A549 (cell line): ENCODE data around the gene PCBP4. TPM values are rescaled to one million over a fixed set of nuclear protein-coding genes. Genes with fewer than 3 reads are reported as not detected.

ENCODE experiments used
- ATAC-seq, 2 experiments: fragments of 200-7000 bp in 1 of 2; fragments of >200 bp in 1 of 2; cut with Nextera tagmentation in 1 of 2; cut with Tn5 transposase in 1 of 2; 3 replicates each; pipeline versions ENCODE4 v1.8.0 to v1.9.1; 2018 to 2020; ENCODE audit warnings: mild to moderate bottlenecking in 1 of 2, moderate library complexity in 1 of 2
- CTCF ChIA-PET: fragments of 300-600 bp; sonication (Branson Sonifier 250); formaldehyde crosslinking; extraction: SDS; loops from one replicate; lab custom pipeline; 2021; ENCODE audit warnings: antibody characterized with exemption, inconsistent platforms; lab: Yijun Ruan, JAX
- POLR2A ChIA-PET: fragments of 350-600 bp; formaldehyde crosslinking; extraction: SDS; loops from one replicate; lab custom pipeline; 2021; ENCODE audit warnings: antibody characterized with exemption, inconsistent platforms; lab: Yijun Ruan, JAX
- DNase-seq, 2 experiments: peaks; one replicate each; pipeline versions ENCODE4 v3.0.0 to v3.0.0-alpha.2; 2011 to 2016; ENCODE audit warnings: low read depth in 1 of 2, low spot score in 1 of 2
- FAIRE-seq: peaks from 2 replicates; lab custom pipeline; 2011; peaks lifted over from hg19 to GRCh38; lab: Jason Lieb, UNC
- H3K27ac ChIP-seq, 2 experiments: fragments of >200 bp; sonication (Bioruptor Twin); formaldehyde crosslinking; 3 replicates each; pipeline ENCODE4 v1.5.1; 2016 to 2017
- H3K4me1 ChIP-seq: fragments of >200 bp; sonication (Bioruptor Twin); formaldehyde crosslinking; 3 replicates; pipeline ENCODE4 v1.6.1; 2016
- H3K4me2 ChIP-seq: fragments of >200 bp; sonication (Bioruptor Twin); formaldehyde crosslinking; 3 replicates; pipeline ENCODE4 v1.6.1; 2016
- H3K4me3 ChIP-seq: fragments of >200 bp; sonication (Bioruptor Twin); formaldehyde crosslinking; 3 replicates; pipeline ENCODE4 v1.5.1; 2016
- H3K9me3 ChIP-seq: fragments of >200 bp; sonication (Bioruptor Twin); formaldehyde crosslinking; 3 replicates; pipeline ENCODE4 v1.6.1; 2016
- BHLHE40 ChIP-seq: IDR thresholded peaks from 2 replicates; pipeline ENCODE4 v1.6.1; 2012; ENCODE audit warnings: low read depth, low read length, inconsistent platforms
- CTCF ChIP-seq: fragments of >200 bp; sonication (Bioruptor Twin); formaldehyde crosslinking; IDR thresholded peaks from 3 replicates; pipeline ENCODE4 v1.5.1; 2016
- EHF ChIP-seq: fragments of 250-450 bp; sonication (Bioruptor Pico); IDR thresholded peaks from 2 replicates; pipeline ENCODE4 v1.5.0; 2020; ENCODE audit warnings: mild to moderate bottlenecking
- EHMT2 ChIP-seq: fragments of 200-600 bp; sonication (generic); IDR thresholded peaks from 2 replicates; pipeline ENCODE4 v1.6.1; 2016; ENCODE audit warnings: antibody characterized with exemption, low read depth, mild to moderate bottlenecking, moderate library complexity
- FOSL2 ChIP-seq, 2 experiments: fragments of 450-650 bp in 1 of 2; fragments of >200 bp in 1 of 2; sonication (Bioruptor Twin) in 1 of 2; formaldehyde crosslinking; IDR thresholded peaks; 2 replicates each; pipeline versions ENCODE4 v1.5.0 to v1.6.1; 2016 to 2020; ENCODE audit warnings: mild to moderate bottlenecking in 1 of 2, moderate library complexity in 1 of 2
- GATA3 ChIP-seq: IDR thresholded peaks from 2 replicates; pipeline ENCODE4 v1.6.1; 2012; ENCODE audit warnings: borderline replicate concordance
- HDAC2 ChIP-seq: fragments of 200-600 bp; sonication (generic); IDR thresholded peaks from 2 replicates; pipeline ENCODE4 v1.6.1; 2016
- HES2 ChIP-seq: fragments of >200 bp; sonication (Bioruptor Twin); formaldehyde crosslinking; IDR thresholded peaks from 2 replicates; pipeline ENCODE4 v1.6.1; 2016
- HMGXB4 ChIP-seq: fragments of 250-450 bp; sonication (Bioruptor Pico); IDR thresholded peaks from 2 replicates; pipeline ENCODE4 v1.5.0; 2021; ENCODE audit warnings: mild to moderate bottlenecking, moderate library complexity, borderline replicate concordance
- HOXA7 ChIP-seq: fragments of 250-450 bp; sonication (Bioruptor Pico); IDR thresholded peaks from 2 replicates; pipeline ENCODE4 v1.5.0; 2020; ENCODE audit warnings: mild to moderate bottlenecking, moderate library complexity
- HOXB13 ChIP-seq: fragments of 250-450 bp; sonication (Bioruptor Pico); IDR thresholded peaks from 2 replicates; pipeline ENCODE4 v1.5.0; 2020; ENCODE audit warnings: low read depth, mild to moderate bottlenecking, moderate library complexity
- HOXB5 ChIP-seq: fragments of 250-450 bp; sonication (Bioruptor Pico); IDR thresholded peaks from 2 replicates; pipeline ENCODE4 v1.5.0; 2020; ENCODE audit warnings: mild to moderate bottlenecking, moderate library complexity
- MAZ ChIP-seq: fragments of 150-350 bp; IDR thresholded peaks from 2 replicates; pipeline ENCODE4 v1.6.1; 2014; ENCODE audit warnings: antibody characterized with exemption, low read depth, low read length, borderline replicate concordance
- PHF8 ChIP-seq: fragments of 200-600 bp; sonication (generic); IDR thresholded peaks from 2 replicates; pipeline ENCODE4 v1.6.1; 2016; ENCODE audit warnings: low read depth, mild to moderate bottlenecking, antibody characterized with exemption, moderate library complexity, borderline replicate concordance
- POLR2A ChIP-seq: IDR thresholded peaks from 2 replicates; pipeline ENCODE4 v1.6.1; 2012; ENCODE audit warnings: mild to moderate bottlenecking, low read length
- POLR2AphosphoS2 ChIP-seq: conservative IDR thresholded peaks from 2 replicates; pipeline ENCODE4 v1.6.1; 2012; ENCODE audit warnings: low read length, improper control_type of control experiment, inconsistent platforms
- RAD21 ChIP-seq, 2 experiments: fragments of >200 bp in 1 of 2; sonication (Bioruptor Twin) in 1 of 2; formaldehyde crosslinking in 1 of 2; IDR thresholded peaks in 1 of 2; conservative IDR thresholded peaks in 1 of 2; 2 replicates in 1 of 2; 3 replicates in 1 of 2; pipeline ENCODE4 v1.6.1; 2012 to 2018; ENCODE audit warnings: inconsistent platforms in 1 of 2
- SMC3 ChIP-seq: fragments of >200 bp; sonication (Bioruptor Twin); formaldehyde crosslinking; IDR thresholded peaks from 3 replicates; pipeline ENCODE4 v1.6.1; 2018; ENCODE audit warnings: inconsistent platforms
- SREBF2 ChIP-seq: fragments of 450-650 bp; IDR thresholded peaks from 2 replicates; pipeline ENCODE4 v1.6.1; 2014; ENCODE audit warnings: mild to moderate bottlenecking, moderate library complexity
- WGBS: methylation state at CpG from one replicate; pipeline ENCODE4 v1.1.6; 2017; ENCODE audit errors: missing lambda C conversion rate; 5-methylcytosine and 5-hydroxymethylcytosine counted together
- polyA plus RNA-seq, 4 experiments: library from polyadenylated mRNA; depleted of rRNA in 3 of 4; stranded (reverse); fragments of >200 nt; fragmentation: RNase III in 1 of 4; extraction: RNeasy Plus Mini Kit Qiagen cat#74134 plus additional on column Dnase treatment in 1 of 4; gene quantifications; 2 replicates in 3 of 4; 3 replicates in 1 of 4; pipeline ENCODE4 v1.2.3, GENCODE V29; 2011 to 2017

Gene PCBP4
- polyA plus RNA-seq, 2 of the 4 experiments (the other 2 are of a cell fraction) = 8.6 to 10.9 TPM

GRCh38 chr3:52004163-52004787 lies 37.0 kb upstream of the PCBP4 start:
- no peak overlapping the region for H3K4me2 ChIP-seq
- POLR2A ChIA-PET = no interaction called here
- CTCF ChIA-PET = interaction anchor here (0.7 to 7.3 kb wide), 13 partner anchors 12 to 216 kb away, joined by 3 to 218 read pairs (median 4); partner anchors contain the start of genes DUSP7 and PARP3
- TF ChIP-seq CTCF (peak; percentile 25; the same call in 2 of the 3 replicates), SMC3 (peak; percentile 39; the same call in 1 of the 3 replicates), RAD21 (conservative IDR thresholded peaks at IDR 0.05 in 1 of 2, IDR thresholded peaks at IDR 0.05 in 1 of 2) (peak; percentile 46 to 61), PHF8 (no peak)
- DNase-seq (no peak), FAIRE-seq (no peak), ATAC-seq (peak in 1 of 2 experiments; percentile 54; a peak in 3 of 6 replicates)
- WGBS = 61% methylated on average over 15 of the region's 16 CpGs
- peaks cover 6% of the 10 kb centered on the region; the same call in 1 of the 3 replicates for H3K4me1 ChIP-seq
- H3K9me3 ChIP-seq = no peaks in the 10 kb centered on the region
- no peak overlapping the region for H3K27ac ChIP-seq
- H3K4me3 ChIP-seq = no peak overlapping the region

DNA sequence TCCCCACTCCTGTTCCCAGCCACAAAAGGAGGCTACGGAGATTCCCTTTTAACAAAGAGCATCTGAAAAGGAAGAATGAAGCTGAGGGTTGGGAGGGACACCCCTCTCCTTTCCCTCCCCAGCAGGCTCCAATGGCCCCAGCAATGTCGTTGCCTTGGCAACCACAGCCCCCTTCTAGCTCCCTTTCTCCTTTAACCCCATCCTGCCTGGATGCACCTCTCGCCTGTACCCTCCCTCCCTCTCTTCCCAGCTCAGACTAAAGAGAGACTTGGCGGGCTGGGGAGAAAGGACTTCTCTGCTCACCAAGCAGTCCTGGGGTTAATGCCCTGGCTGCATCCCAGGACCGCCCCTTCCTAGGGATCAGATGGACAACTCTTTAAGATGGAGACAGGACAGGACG lies 35.5 kb upstream of the PCBP4 start:
- Histone ChIP-seq H3K4me1 (peaks cover 9% of the 10 kb centered on the region; the same call in 1 of the 3 replicates), H3K9me3 (no peaks in the 10 kb centered on the region), H3K27ac (no peak overlapping the region), H3K4me3 (no peak overlapping the region), H3K4me2 (no peak overlapping the region)
- ChIA-PET POLR2A (interaction anchor here (0.9 kb wide), 1 partner anchor 53 kb away, joined by 4 read pairs; the partner anchor contains the start of gene DUSP7), CTCF (interaction anchor here (0.8 to 7.3 kb wide), 21 partner anchors 11 to 443 kb away, joined by 3 to 218 read pairs (median 8); partner anchors contain the start of genes DUSP7 and SEMA3G)
- FAIRE-seq (no peak), ATAC-seq (no peak), DNase-seq (no peak)
- WGBS = 58% methylated on average over 6 of the region's 6 CpGs
- no peak for TF ChIP-seq MAZ
- TF ChIP-seq HOXB13 (CRISPR knock-in tag) = no peak

GRCh38 chr3:52001443-52001974 lies 34.3 kb upstream of the PCBP4 start:
- Histone ChIP-seq H3K4me2 (peak overlapping the region; percentile 51; the same call in 2 of the 3 replicates), H3K4me3 (no peak overlapping the region), H3K4me1 (peaks cover 9% of the 10 kb centered on the region; the same call in 1 of the 3 replicates), H3K9me3 (no peaks in the 10 kb centered on the region), H3K27ac (no peak overlapping the region)
- ChIA-PET POLR2A (no interaction called here), CTCF (interaction anchor here (0.6 to 7.3 kb wide), 54 partner anchors 9 to 445 kb away, joined by 3 to 218 read pairs (median 4); partner anchors contain the start of genes ACY1, DUSP7, PARP3 and POC1A)
- TF ChIP-seq FOSL2 (IDR thresholded peaks at IDR 0.05) (no peak), FOSL2 (CRISPR knock-in tag; IDR thresholded peaks at IDR 0.05) (no peak), POLR2AphosphoS2 (no peak), GATA3 (no peak), HOXB5 (CRISPR knock-in tag) (no peak), SREBF2 (no peak), EHF (CRISPR knock-in tag) (no peak), HOXB13 (CRISPR knock-in tag) (no peak), HMGXB4 (CRISPR knock-in tag) (no peak), MAZ (no peak), CTCF (peak; percentile 83), POLR2A (no peak), HES2 (no peak), EHMT2 (no peak), RAD21 (conservative IDR thresholded peaks at IDR 0.05 in 1 of 2, IDR thresholded peaks at IDR 0.05 in 1 of 2) (peak; percentile 92 to 94), HDAC2 (no peak), BHLHE40 (no peak), HOXA7 (CRISPR knock-in tag) (no peak), SMC3 (peak; percentile 89)
- under 1% methylated on average over 13 of the region's 18 CpGs for WGBS
- FAIRE-seq (no peak), DNase-seq (peak; percentile 64 to 85), ATAC-seq (peak; percentile 78 to 95)
